Cardiac fibroblast (primary cell): ENCODE results near the gene SDCCAG8.

Experiments
- DNase-seq, 2 donors: peaks; one replicate each; pipeline versions ENCODE4 v3.0.0 to v3.0.0-alpha.2; 2010; ENCODE audit warnings: low read depth in 2 of 2
- H3K4me3 ChIP-seq, 2 donors: replicated peaks in 1 of 2; 1 replicate in 1 of 2; 2 replicates in 1 of 2; pipeline ENCODE4 v1.5.1; 2011; ENCODE audit warnings: low read depth in 2 of 2, low read length in 2 of 2, mild to moderate bottlenecking in 2 of 2, moderate library complexity in 1 of 2
- CTCF ChIP-seq: IDR thresholded peaks from one replicate; pipeline ENCODE4 v1.5.1; 2011; ENCODE audit warnings: low read depth, mild to moderate bottlenecking, low read length, inconsistent platforms

SDCCAG8 gene

DNA sequence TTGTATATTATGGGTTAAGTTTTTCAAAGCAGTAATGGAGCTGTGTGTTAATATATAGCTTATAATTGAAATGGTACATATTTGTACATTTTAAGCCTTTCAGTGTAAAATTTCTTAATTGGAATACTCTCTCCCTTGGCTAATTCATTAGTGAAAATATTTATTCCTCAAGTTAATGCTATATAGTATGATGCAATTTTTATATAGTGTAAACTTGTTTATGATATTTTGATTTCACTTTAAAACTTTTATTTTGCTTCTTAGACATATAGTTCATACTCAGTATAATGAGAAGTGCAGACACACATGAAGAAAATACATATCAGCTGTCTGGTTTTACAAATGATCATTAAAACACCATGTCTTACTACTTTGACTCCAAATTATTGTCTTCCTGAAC lies 140.6 kb downstream of the SDCCAG8 start:
- H3K4me3 ChIP-seq = no peak overlapping the region
- DNase-seq = no peak
- no peak for TF ChIP-seq CTCF

- no peak for DNase-seq
- no peak overlapping the region for H3K4me3 ChIP-seq
- no peak for TF ChIP-seq CTCF
Observed at GRCh38 chr1:243396876-243397275, 141.0 kb downstream of the SDCCAG8 start.

DNA sequence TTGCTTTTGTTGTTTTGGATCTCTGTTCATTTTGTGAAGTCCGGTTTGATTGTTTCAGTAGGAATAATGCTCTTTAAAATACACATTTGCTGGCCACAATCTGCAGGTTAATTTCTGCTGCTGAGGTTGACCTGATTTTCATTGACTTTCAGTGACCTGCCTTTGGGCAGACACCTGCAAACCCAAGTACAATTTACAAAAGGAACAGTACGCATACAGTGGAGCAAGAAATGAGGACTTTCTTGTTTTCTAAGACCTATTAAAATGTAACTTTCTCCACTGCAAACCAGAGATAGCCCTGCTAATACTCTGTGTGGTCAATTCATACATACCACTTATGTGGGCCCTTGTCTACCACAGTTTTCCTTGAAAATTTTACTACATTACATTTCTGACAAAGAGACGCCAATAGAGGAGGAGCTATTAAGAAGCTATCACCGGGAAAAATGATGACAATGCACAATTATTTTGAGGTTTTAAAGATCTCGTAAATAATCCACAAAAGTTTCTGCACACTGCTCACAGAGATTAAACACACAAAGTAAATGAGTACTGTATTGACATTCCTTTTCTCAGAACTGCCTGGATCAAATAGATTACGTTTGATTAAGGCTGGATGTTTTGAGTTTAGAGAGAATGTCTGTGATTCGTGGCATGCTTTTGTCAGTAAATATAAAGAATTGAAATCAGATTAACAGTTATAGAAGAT lies 141.9 kb downstream of the SDCCAG8 start:
- H3K4me3 ChIP-seq = no peak overlapping the region
- no peak for TF ChIP-seq CTCF
- no peak for DNase-seq

GRCh38 chr1:243399561-243400155 lies 143.8 kb downstream of the SDCCAG8 start:
- no peak overlapping the region for H3K4me3 ChIP-seq
- TF ChIP-seq CTCF = no peak
- no peak for DNase-seq

DNA sequence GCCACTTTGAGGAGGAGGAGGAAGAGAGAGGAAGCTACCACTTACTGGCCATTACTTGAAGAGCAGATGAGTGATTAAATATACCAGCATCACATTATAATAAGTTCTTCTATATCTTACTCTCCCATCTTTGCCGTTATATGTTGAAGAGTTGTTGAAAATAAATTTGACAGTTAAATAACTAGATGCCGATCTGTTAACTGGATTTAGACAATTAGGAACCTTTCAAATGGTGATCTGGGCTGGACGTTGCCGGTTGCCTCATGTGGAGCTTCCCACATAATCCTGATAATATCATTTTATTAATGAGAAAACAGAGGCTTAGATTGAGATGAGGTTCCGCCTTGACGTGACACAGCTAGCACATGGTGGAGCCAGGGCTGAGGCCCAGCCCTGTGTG lies 147.0 kb downstream of the SDCCAG8 start:
- no peak for DNase-seq
- H3K4me3 ChIP-seq = no peak overlapping the region
- TF ChIP-seq CTCF = no peak

DNA sequence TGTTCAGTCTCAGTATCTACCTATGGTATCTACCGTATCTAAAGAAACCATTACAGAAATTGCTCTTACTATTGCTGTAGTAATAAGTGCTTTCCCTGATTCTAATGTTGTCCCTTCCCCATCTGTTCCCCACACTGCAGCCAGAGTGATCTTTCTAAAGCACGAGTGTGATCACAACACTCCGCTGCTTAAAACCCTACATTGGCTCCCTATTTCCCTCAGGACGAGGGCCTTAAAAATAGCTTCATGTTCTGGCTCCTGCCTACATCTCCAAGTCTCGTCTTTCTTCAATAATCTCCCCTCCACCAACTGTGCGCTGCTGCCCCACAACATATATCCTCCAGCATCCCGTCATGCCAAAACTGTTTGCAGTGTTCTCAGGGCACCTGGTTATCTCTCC lies 150.6 kb downstream of the SDCCAG8 start:
- no peak for DNase-seq
- no peak overlapping the region for H3K4me3 ChIP-seq
- no peak for TF ChIP-seq CTCF
